ENCODE measurements around the gene FBXO27. TPM values are rescaled to one million over a fixed set of nuclear protein-coding genes. Genes with fewer than 3 reads are reported as not detected.

Gene FBXO27
- total RNA-seq, 1 donor from 2014 or later = 7.4 TPM

- H3K4me1 Mint-ChIP-seq (ENCODE audit: low read depth) = no peaks in the 10 kb centered on the region
- no peak overlapping the region for H3K4me3 Mint-ChIP-seq (ENCODE audit: unreplicated experiment)
- H3K9me3 Mint-ChIP-seq (ENCODE audit: low read depth) = no peaks in the 10 kb centered on the region
- H3K27me3 Mint-ChIP-seq (ENCODE audit: low read depth) = peaks cover 3% of the 10 kb centered on the region
- peaks cover 10% of the 10 kb centered on the region for H3K36me3 Mint-ChIP-seq (ENCODE audit: low read depth)
- no peak for DNase-seq (ENCODE audit: low spot score)
- no peak overlapping the region for H3K27ac Mint-ChIP-seq (ENCODE audit: unreplicated experiment)
- no peak for TF ChIP-seq CTCF (IDR thresholded peaks at IDR 0.05)
These were observed 7.3 kb downstream of the FBXO27 start for GRCh38 chr19:39024875-39025641.

GRCh38 chr19:39021063-39021462, 11.3 kb downstream of the FBXO27 start:
- Mint-ChIP-seq H3K9me3 (ENCODE audit: low read depth) (no peaks in the 10 kb centered on the region), H3K4me3 (ENCODE audit: unreplicated experiment) (no peak overlapping the region), H3K27me3 (ENCODE audit: low read depth) (peaks cover 12% of the 10 kb centered on the region), H3K4me1 (ENCODE audit: low read depth) (no peaks in the 10 kb centered on the region), H3K36me3 (ENCODE audit: low read depth) (peaks cover 3% of the 10 kb centered on the region), H3K27ac (ENCODE audit: unreplicated experiment) (no peak overlapping the region)
- no peak for DNase-seq (ENCODE audit: low spot score)
- no peak for TF ChIP-seq CTCF (IDR thresholded peaks at IDR 0.05)

GRCh38 chr19:39017646-39018045, 14.7 kb downstream of the FBXO27 start:
- no peak for TF ChIP-seq CTCF (IDR thresholded peaks at IDR 0.05)
- H3K27ac Mint-ChIP-seq (ENCODE audit: unreplicated experiment) = no peak overlapping the region
- peaks cover 12% of the 10 kb centered on the region for H3K27me3 Mint-ChIP-seq (ENCODE audit: low read depth)
- no peak overlapping the region for H3K4me3 Mint-ChIP-seq (ENCODE audit: unreplicated experiment)
- H3K36me3 Mint-ChIP-seq (ENCODE audit: low read depth) = peaks cover 2% of the 10 kb centered on the region
- H3K4me1 Mint-ChIP-seq (ENCODE audit: low read depth) = no peaks in the 10 kb centered on the region
- no peaks in the 10 kb centered on the region for H3K9me3 Mint-ChIP-seq (ENCODE audit: low read depth)
- DNase-seq (ENCODE audit: low spot score) = no peak

GRCh38 chr19:39017026-39017425, 15.3 kb downstream of the FBXO27 start:
- no peaks in the 10 kb centered on the region for H3K4me1 Mint-ChIP-seq (ENCODE audit: low read depth)
- H3K36me3 Mint-ChIP-seq (ENCODE audit: low read depth) = peaks cover 2% of the 10 kb centered on the region
- H3K9me3 Mint-ChIP-seq (ENCODE audit: low read depth) = no peaks in the 10 kb centered on the region
- DNase-seq (ENCODE audit: low spot score) = no peak
- no peak overlapping the region for H3K27ac Mint-ChIP-seq (ENCODE audit: unreplicated experiment)
- no peak for TF ChIP-seq CTCF (IDR thresholded peaks at IDR 0.05)
- H3K27me3 Mint-ChIP-seq (ENCODE audit: low read depth) = peaks cover 12% of the 10 kb centered on the region
- no peak overlapping the region for H3K4me3 Mint-ChIP-seq (ENCODE audit: unreplicated experiment)

- Mint-ChIP-seq H3K9me3 (ENCODE audit: low read depth) (no peaks in the 10 kb centered on the region), H3K4me3 (ENCODE audit: unreplicated experiment) (no peak overlapping the region), H3K27me3 (ENCODE audit: low read depth) (peaks cover 9% of the 10 kb centered on the region)
These were observed 18.3 kb downstream of the FBXO27 start for GRCh38 chr19:39014037-39014436.

More at GRCh38 chr19:39014037-39014436, 18.3 kb downstream of the FBXO27 start:
- Mint-ChIP-seq H3K36me3 (ENCODE audit: low read depth) (peaks cover 2% of the 10 kb centered on the region), H3K27ac (ENCODE audit: unreplicated experiment) (no peak overlapping the region), H3K4me1 (ENCODE audit: low read depth) (no peaks in the 10 kb centered on the region)
- no peak for TF ChIP-seq CTCF (IDR thresholded peaks at IDR 0.05)
- DNase-seq (ENCODE audit: low spot score) = no peak

Data from chondrocyte (in vitro differentiated cells).